Measurements from ENCODE around the gene SLC6A3.

Gene SLC6A3

DNA sequence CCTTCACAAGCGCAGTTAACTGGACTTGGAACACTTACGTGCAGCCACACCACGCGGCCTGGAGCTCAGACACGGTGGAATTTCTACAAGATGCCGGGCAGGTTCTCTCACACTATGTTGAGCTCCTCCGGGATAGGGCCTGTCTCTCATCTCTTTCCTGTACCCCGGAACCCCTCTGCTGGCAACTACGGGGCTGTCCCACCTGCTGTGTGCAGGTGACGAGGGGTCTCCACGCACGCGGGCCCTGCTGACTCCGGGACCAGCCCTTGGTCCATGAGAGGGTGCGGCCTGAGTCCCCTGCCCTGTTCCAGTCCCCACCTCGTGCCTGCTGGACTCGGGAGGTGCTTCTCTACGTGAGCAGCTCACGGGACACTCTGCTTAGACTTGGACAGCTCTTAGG is 40.1 kb downstream of the SLC6A3 start:
- DNase-seq (ENCODE audit: low read depth), result no peak

DNA sequence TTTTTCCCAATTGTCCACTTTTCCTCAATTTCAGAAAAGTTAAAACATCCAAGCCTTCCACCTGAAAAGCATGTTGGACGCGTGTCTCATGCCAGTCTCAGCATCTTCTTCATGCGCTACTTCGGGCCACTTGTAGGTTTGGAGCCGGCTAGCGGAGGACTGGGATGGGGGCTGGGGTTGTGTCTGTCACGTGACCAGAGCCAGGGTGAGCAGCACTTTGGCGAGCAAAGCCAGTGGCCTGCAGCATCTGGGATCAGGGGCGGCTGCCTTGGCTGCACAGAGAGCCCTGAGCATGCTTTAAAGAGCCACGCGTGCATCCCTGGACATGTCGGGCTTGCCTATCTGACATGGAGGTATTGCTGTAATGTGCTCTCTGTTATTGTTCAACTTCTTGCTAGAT is 41.2 kb downstream of the SLC6A3 start:
- DNase-seq (ENCODE audit: low read depth), result no peak

DNA sequence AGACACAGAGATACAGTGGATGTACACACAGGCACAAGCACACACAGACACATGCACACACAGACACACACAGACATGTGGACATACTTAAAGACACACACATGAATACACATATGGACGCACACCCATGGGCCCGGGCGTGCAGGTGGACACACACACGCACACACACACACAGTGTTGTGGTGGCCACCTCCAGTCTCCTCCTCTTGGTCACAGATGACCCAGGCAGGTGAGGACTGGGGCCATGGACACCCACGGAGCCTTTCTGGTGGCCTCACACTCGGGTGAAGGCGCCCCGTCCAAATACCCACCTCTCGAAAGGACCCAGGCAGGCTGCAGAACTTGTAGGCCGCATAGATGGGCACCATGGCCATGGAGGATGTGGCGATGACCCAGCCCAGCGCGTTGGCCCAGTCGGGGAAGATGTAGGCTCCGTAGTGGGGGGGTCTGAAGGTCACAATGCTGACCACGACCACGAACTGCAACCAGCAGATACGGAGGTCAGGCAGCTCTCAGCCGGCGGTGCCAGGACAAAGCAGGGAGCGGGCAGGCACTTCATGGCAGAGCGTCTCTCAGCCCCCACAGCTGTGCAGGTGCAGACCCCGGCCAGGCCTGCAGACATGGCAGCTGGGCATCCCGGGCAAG is 42.5 kb downstream of the SLC6A3 start:
- DNase-seq (ENCODE audit: low read depth), result no peak

GRCh38 chr5:1401536-1402138 is 43.6 kb downstream of the SLC6A3 start:
- DNase-seq (ENCODE audit: low read depth), result no peak

GRCh38 chr5:1400936-1401335 is 44.3 kb downstream of the SLC6A3 start:
- no peak for DNase-seq (ENCODE audit: low read depth)

DNA sequence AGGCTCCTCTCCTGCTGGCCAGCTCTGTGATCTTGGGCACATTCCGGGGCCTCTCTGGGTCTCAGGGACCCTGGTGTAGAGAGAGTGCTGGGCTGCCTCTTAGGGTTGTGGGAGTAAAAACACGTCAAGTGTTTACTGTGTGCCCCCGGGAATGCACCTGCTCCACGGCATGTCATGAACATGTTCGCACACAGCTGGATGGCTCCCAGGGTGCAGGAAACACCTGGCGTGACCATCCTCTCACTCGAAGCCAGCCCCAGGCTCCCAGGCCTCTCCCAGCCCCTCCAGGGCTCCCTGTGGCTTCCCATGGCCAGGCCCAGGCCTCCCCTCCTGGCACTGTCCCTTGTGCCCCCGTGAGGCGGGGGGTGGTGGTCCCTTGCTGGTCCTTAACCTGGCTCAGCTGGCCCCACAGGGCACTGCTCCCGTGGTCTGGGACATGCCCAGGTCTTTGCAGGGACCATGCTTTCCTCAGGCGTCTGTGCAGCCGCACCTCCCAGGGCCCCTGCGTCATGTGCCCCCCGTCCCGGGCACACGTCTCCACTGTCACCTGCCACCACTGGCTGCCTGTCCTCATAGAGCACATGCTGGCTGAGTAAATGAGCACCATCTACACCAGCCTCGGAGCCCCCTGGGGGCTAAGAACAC is 44.9 kb downstream of the SLC6A3 start:
- no peak for DNase-seq (ENCODE audit: low read depth)

DNA sequence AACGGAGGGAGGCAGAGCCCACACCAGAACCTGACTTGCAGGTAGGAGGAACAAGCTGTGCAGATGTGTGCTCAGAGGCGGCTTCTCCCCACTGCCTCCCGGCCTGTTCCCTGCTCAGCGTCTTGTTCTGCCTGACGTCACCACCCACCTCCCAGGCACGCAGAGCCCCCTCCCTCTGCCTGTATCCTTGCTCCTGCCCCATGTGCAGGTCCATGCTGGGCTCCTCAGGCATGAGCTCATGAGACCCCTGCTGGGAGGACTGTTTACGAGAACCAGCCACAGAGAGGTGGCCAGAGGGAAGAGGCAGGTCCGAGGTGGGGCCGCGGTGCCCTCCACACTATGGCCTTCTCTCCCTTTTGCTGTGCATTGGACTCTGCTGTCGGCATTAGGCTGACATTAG is 45.5 kb downstream of the SLC6A3 start:
- DNase-seq (ENCODE audit: low read depth), result no peak

DNA sequence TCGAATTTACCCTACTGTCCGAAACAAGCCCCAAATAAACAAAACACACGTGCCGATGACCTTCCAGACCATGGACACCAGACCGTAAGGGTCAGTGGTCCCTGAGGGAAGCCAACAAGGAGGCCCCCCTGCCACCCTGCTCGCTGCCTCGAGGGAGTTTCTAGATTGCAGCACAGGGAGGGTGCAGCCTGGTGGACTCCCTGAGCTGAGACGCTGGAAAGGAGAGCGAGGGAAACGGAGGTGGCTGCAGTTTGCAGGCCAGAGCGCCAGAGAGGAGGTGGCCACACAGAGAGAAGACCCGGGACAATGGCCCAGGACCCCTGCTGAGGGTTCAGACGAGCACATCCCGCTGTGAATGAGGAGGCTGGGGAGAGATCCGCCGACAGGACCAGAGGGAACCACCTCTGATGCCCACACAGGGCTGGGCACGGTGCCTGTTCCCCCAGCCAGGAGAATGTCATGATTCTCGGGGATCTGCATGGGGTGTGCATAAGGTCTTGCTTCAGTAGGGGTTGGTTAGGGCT is 48.9 kb downstream of the SLC6A3 start:
- DNase-seq (ENCODE audit: low read depth), result no peak

- no peak for DNase-seq (ENCODE audit: low read depth)
These were observed 50.1 kb downstream of the SLC6A3 start for GRCh38 chr5:1394881-1395860.

GRCh38 chr5:1393571-1394501 is 51.4 kb downstream of the SLC6A3 start:
- DNase-seq (ENCODE audit: low read depth), result no peak

DNA sequence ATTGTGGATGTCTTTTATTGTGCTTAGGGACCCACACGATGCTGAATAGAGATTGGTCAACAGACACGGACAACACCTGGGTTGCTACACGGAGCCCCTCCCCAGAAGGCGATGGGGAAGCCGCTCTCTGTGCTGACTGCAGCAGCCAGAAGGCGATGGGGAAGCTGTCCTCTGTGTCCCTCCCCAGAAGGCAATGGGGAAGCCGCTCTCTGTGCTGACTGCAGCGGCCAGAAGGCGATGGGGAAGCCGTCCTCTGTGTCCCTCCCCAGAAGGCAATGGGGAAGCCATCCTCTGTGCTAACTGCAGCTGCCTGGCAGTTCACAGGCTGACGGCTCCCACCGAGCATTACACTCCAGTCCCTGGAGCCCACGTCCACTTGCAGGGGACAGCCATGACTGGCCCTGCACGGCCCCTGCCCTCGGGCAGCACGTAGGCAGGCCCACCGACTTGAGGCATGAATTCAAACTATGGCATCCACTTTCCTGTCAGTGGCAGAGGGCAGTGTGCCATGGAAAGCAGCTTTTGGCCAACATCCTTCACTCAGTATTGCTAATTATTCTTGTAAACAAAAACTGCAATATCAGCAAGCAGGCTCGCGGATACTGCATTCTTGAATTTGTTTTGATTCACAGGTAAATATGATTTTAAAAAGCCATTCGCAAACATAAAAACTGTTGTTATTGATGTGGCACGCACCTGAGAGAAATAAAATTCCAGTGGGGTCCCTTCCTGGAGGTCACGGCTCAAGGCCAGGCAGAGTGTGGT is 52.3 kb downstream of the SLC6A3 start:
- no peak for DNase-seq (ENCODE audit: low read depth)

- no peak for DNase-seq (ENCODE audit: low read depth)
These were observed 53.0 kb downstream of the SLC6A3 start for GRCh38 chr5:1392261-1392660.

DNA sequence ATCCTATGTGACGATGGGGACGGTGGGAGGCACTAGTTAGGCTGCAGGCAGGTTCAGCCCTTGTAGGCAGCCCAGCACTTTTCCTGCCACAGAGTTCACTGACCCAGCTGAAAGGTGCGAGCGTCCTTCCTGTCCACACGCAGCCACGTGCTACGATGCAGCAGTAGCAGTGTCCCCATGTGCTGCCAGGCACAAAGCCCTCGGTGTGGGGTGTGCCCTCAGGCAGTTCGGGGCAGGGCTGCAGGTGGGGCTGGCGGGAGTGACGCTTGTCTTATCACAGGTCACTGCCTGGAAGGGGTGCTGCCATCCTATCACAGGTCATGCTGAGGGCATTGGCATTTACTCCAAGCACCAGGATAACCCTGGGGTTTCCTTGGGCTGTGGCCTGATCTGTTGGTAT is 53.5 kb downstream of the SLC6A3 start:
- no peak for DNase-seq (ENCODE audit: low read depth)

GRCh38 chr5:1390861-1391600 is 54.2 kb downstream of the SLC6A3 start:
- no peak for DNase-seq (ENCODE audit: low read depth)

DNA sequence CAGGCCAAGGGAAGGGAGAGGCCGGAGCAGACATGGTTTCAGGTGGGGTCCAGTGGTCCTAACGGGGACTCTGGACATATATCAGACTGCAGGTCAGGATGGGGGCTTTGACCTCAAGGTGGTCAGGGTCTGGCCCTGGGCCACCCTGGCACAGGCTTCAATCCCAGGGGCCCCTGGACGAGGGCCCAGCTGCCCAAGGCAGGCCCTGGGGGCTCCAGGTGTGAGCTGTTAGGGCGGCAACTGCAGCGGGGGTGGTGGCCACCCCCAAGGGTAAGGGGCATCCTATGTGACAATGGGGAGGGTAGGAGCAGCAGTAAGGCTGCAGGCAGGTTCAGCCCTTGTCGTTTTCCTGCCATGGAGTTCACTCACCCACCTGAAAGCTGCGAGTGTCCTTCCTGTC is 54.9 kb downstream of the SLC6A3 start:
- no peak for DNase-seq (ENCODE audit: low read depth)

- no peak for DNase-seq (ENCODE audit: low read depth)
These were observed 56.8 kb downstream of the SLC6A3 start for GRCh38 chr5:1388383-1388967.

DNA sequence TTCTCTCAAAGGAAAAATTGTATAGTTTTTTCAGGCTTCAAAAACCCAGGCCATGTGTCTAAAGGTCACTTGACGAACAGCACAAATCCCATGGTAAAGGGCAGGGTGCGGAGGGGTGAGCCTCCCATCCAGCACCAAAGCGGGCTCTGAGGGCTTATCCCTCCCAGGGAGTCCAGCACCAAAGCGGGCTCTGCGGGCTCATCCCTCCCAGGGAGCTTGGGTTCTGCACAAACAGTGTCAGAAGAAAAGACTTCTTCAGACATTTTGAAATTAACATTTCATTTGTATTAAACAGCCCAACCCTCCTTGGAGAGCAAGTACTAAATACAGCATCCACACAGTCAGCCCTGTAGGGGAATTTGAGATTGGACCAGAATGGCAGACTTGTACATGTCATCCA is 57.4 kb downstream of the SLC6A3 start:
- DNase-seq (ENCODE audit: low read depth), result no peak

GRCh38 chr5:1387059-1387755 is 58.0 kb downstream of the SLC6A3 start:
- DNase-seq (ENCODE audit: low read depth), result no peak

DNA sequence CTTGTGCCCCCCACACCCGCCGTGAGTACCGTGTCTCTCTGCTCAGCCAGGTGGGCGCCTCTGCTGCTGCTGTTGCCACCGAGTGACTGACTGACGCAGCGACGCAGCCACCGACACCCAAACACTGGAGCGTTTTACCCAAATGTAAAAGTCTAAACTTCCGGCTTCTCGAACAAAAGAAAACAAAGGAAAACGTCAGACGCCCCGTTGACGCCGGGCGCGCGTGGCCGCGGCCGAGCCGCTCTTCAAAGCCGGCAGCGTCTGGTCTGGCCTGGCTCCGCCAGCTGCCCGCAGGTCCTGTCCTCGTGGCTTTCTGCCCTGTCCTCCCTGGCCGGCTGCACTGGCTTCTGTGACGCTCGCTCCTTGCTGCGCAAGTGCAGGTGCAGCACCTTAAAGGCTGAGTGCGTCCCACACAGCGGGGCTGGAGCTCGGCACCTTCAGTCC is 58.9 kb downstream of the SLC6A3 start:
- DNase-seq (ENCODE audit: low read depth), result no peak

Measured in GM04504 (cell line).